NCI-H524 treated with DMSO at 0.1 percent for 48 hours (cell line): ENCODE results near the gene MPPED2.

ENCODE experiments used
- DNase-seq: peaks from one replicate; lab custom pipeline; 2025; lab: John Stamatoyannopoulos, UW

Gene MPPED2

GRCh38 chr11:30533445-30533947 is 52.7 kb downstream of the MPPED2 start:
- no peak for DNase-seq

DNA sequence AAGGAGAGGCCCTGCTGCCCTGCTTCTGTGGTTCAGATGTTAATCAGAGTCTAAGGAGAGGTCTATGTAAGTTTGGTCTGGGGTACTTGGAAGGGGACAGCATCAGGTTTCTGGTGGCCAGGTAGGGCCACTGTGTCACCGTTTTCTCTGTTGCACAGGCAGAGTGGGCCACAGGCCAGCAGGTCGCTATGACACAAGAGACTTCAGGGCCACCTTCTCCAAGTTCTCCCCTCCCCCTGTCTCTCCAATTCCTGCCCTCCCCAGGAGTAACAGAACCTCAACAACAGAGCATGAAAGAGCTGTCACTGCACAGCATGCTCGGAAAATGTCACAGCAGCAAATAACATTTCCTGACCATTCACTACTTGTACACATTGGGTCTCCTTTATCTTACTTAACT is 58.6 kb downstream of the MPPED2 start:
- DNase-seq: no peak

- no peak for DNase-seq
These were observed 59.6 kb downstream of the MPPED2 start for GRCh38 chr11:30526558-30526957.

- no peak for DNase-seq
These were observed 63.5 kb downstream of the MPPED2 start for GRCh38 chr11:30522536-30523243.

- DNase-seq: no peak
These were observed 64.7 kb downstream of the MPPED2 start for GRCh38 chr11:30521297-30522071.

DNA sequence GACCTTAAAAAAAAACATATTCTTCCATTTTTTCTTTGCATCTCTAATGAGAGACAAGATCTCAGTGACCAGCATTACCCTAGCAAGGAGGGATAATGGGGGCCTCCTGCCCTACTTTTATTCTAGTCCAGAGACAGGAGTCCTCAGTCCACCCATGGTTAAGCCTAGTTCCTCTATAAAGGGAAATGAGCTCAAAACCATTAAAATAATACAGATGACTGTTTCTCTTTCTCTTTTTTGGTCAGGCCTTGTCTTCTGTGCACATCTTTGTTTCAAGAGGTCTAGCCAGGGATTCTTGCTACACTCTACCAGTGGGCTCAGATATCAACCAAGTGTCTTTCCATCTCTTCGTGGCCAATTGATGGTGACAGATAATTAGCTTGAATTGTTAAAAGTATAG is 73.1 kb downstream of the MPPED2 start:
- no peak for DNase-seq

- no peak for DNase-seq
These were observed 74.7 kb downstream of the MPPED2 start for GRCh38 chr11:30511408-30511807.

DNA sequence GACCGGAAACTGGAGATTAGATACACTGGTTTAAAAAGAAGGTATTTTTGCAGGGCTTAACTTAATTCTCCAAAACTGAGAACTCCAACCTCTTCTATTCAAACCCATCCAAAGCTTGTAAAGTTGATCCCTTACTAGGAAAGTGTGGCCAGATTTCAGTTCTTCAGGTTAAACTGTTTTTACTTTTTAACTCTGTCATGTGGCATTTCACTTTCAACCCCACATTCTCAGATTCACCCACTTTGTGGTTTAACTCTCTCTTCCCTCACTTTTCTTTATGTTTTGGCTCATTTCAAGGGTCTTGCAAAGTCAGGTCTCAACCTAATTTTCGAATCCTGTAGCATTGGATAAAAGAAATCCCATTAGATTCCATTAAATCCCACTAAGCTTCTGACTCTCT is 75.4 kb downstream of the MPPED2 start:
- no peak for DNase-seq

- DNase-seq: no peak
These were observed 76.8 kb downstream of the MPPED2 start for GRCh38 chr11:30509364-30509763.

DNA sequence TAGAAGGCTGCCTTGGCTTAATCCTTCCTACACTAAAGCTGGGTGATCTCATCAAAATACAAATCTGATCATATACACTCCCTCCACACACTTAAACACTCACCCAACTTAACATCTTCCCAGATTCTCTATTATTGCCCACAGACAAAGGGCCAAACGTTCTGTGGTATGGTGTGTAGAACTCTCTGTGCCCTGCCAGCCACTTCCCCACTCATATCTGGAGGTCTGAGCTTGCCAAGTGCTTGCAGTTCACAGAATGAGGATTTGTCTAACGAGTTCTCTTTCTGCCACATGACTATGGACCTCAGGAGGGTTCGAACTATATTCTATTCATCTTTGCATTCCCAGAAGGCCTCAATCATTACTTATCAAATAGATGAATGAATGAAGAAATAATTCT is 77.6 kb downstream of the MPPED2 start:
- no peak for DNase-seq

DNA sequence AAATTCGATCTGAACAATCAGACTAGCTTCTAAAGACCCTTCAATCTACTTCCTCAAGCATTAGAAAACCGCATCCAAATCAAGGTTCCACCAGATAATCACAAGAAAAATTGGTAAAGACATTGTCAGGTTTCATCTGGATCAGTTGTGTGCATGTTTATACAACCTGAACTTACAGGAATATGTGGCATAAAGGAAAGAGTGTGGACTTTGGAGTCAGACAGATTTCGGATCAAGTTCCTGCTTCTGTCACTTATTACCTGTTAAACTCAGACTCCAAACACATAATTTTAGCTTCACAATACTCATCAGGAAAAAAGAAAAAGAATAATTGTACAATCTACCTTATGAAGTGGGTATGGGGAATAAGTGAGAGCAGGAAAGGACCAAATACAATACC is 80.5 kb downstream of the MPPED2 start:
- DNase-seq: no peak

GRCh38 chr11:30504468-30504867 is 81.7 kb downstream of the MPPED2 start:
- DNase-seq: no peak

DNA sequence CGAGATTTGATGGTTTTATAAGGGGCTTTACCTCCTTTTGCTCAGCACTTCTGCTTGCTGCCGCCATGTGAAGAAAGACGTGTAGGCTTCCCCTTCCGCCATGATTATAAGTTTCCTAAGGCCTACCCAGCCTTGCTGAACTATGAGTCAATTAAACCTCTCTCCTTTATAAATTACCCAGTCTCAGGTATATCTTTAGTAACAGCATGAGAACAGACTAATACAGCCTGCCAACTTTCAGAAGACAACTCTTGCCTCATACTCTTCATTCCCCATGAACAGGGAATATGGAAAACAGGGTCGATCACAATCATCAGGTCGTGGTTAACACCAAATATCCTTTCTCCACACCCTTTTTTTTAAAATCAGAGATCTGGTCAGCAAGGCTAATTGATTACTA is 83.0 kb downstream of the MPPED2 start:
- DNase-seq: no peak

DNA sequence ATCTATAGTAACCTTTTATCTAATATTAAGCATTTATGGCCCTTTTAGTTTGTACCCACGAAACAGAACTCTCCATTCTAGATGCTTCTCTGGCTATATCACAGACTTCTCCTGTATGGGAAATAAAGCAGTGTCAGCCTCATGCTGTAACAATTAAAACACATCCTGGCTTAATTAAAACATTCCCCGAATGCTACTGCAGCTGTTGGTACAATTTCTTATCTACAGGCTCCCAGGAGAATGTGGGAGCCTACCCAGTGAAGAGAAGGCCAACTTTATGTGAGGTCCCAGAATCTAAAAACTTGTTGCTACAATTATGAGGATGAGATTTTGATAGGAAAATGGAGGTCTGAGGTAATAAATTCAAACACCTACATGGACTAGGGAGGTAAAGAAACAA is 83.8 kb downstream of the MPPED2 start:
- DNase-seq: no peak

- no peak for DNase-seq
These were observed 84.4 kb downstream of the MPPED2 start for GRCh38 chr11:30501744-30502143.

DNA sequence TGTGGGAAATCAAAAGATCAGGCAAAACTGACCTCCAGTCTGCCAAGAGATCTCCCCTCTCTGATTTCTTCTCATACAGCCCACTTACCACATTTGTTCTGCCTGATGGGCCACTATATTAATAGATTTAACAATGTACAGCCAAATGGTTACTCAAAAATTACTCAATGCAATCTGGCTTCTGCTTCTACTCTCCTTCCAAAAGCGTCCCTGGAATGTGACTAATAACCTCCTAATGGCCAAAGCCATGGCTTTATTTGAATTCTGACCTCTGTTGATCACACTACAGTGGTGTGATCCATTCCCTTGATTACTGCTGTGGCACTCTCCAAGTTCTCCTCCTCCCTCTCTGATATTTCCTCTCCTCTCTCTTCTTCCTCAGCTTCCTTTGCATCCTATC is 86.2 kb downstream of the MPPED2 start:
- DNase-seq: no peak

GRCh38 chr11:30497600-30497999 is 88.6 kb downstream of the MPPED2 start:
- DNase-seq: no peak

GRCh38 chr11:30496935-30497334 is 89.2 kb downstream of the MPPED2 start:
- DNase-seq: no peak

- no peak for DNase-seq
These were observed 90.7 kb downstream of the MPPED2 start for GRCh38 chr11:30495437-30495836.

DNA sequence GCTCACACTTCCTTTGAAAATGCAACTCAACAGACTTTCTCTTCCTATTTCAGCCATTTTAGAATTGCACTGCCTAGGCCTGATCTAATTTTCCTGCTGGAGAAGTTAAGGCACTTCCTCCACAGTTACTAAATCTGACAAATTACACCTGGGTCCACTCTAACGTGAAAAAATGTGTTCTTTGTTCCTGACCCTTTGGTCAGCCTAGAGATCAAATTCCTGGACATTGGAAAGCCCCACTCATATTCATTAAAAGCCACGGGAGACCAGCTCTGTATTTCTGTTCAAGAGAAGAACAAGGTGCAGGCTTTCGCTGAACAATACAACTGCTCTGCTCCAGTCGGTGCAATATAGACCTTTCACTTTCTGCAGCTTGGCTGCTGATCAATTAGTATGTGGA is 96.6 kb downstream of the MPPED2 start:
- DNase-seq: no peak

DNA sequence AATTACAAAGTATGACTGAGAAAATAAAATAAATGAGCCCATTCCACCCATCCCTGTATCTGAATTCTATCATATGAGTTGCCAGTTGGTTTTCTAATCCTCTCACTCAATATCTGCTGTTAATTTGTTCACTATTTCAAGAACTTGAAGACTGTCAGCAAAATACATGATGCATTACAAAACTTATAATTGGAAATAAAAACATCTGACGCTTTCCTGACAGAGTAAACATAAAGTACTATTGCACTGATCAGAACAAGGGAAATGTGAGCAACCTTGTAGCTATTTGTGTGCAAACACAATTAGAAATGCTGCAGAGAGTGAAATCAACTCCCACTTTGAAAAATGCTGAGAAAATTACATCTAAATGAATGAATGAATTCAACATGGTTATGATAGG is 97.1 kb downstream of the MPPED2 start:
- DNase-seq: no peak

DNA sequence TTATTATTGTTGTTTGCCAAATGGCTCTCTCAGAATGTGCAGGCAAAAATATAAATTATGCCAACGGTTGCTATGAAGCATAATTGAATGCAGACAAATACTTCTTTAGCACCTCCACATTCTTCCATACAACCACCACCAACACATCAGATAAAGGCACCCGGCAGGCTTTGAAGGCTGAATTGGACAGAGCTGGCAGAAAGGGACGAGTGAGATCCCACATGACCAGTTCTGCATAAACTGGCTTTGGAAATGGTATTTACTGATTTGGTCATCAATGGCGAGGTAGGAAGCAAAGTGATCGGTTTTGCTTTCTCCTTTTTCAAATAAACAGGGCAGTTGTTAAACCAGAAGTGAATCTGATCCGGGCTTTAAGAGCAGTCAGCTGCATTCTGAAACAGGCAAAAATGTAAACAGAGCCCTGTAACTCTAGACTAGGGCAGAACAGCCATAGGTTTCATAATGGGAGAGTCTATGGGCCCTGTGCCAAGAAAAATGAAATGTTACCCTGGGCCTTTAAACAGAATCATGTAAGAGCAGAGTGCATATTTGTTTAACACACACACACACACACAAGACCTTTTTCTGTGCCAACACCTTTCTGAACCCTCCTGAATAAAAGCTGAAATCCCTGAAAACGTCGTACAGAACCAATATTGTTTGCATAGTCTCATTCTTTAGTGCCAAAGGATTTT is 97.7 kb downstream of the MPPED2 start:
- DNase-seq: no peak
